H9 (cell line): ENCODE data around the gene KIF26B. TPM values are rescaled to one million over a fixed set of nuclear protein-coding genes. Genes with fewer than 3 reads are reported as not detected.

ENCODE experiments used
- DNase-seq: peaks from one replicate; pipeline ENCODE4 v3.0.0-alpha.2; 2017
- H2AFZ ChIP-seq: one replicate; pipeline ENCODE4 v1.6.1; 2013; ENCODE audit warnings: mild to moderate bottlenecking, low read length, control low read depth, moderate library complexity
- H2AK5ac ChIP-seq: 2 replicates; pipeline ENCODE4 v1.6.1; 2013; ENCODE audit warnings: low read length, control low read depth, mixed read lengths; ENCODE audit not compliant: insufficient read length
- H2BK120ac ChIP-seq: one replicate; pipeline ENCODE4 v1.6.1; 2013; ENCODE audit warnings: low read depth, mild to moderate bottlenecking, low read length, control low read depth, inconsistent platforms; ENCODE audit not compliant: poor library complexity, severe bottlenecking
- H2BK12ac ChIP-seq: 2 replicates; pipeline ENCODE4 v1.6.1; 2013; ENCODE audit warnings: low read length, control low read depth, mixed read lengths, low read depth; ENCODE audit not compliant: insufficient read length
- H2BK15ac ChIP-seq: 2 replicates; pipeline ENCODE4 v1.6.1; 2013; ENCODE audit warnings: low read depth, low read length, control low read depth
- H2BK20ac ChIP-seq: one replicate; pipeline ENCODE4 v1.6.1; 2013; ENCODE audit warnings: low read depth, mild to moderate bottlenecking, low read length, control low read depth, inconsistent platforms; ENCODE audit not compliant: poor library complexity, severe bottlenecking
- H2BK5ac ChIP-seq: 2 replicates; pipeline ENCODE4 v1.6.1; 2013; ENCODE audit warnings: low read length, control low read depth, mixed read lengths; ENCODE audit not compliant: insufficient read length
- H3K14ac ChIP-seq: 2 replicates; pipeline ENCODE4 v1.6.1; 2013; ENCODE audit warnings: low read length, control low read depth; ENCODE audit not compliant: insufficient read depth
- H3K18ac ChIP-seq: 2 replicates; pipeline ENCODE4 v1.6.1; 2013; ENCODE audit warnings: low read depth, mild to moderate bottlenecking, mixed read lengths, low read length, control low read depth; ENCODE audit not compliant: insufficient read length
- H3K23ac ChIP-seq: 2 replicates; pipeline ENCODE4 v1.6.1; 2013; ENCODE audit warnings: low read length, control low read depth, mixed read lengths, low read depth; ENCODE audit not compliant: insufficient read length
- H3K23me2 ChIP-seq: 2 replicates; pipeline ENCODE4 v1.6.1; 2013; ENCODE audit warnings: low read depth, mild to moderate bottlenecking, mixed read lengths, low read length, control low read depth; ENCODE audit not compliant: insufficient read length, poor library complexity, severe bottlenecking
- H3K27ac ChIP-seq: 2 replicates; pipeline ENCODE4 v1.5.1; 2013; ENCODE audit warnings: low read length, control low read depth, mixed read lengths, low read depth; ENCODE audit not compliant: insufficient read length
- H3K27me3 ChIP-seq: 2 replicates; pipeline ENCODE4 v1.6.1; 2013; ENCODE audit warnings: low read length, control low read depth, inconsistent platforms; ENCODE audit not compliant: insufficient read depth
- H3K4ac ChIP-seq: 2 replicates; pipeline ENCODE4 v1.6.1; 2013; ENCODE audit warnings: low read depth, mild to moderate bottlenecking, control low read depth, inconsistent platforms, low read length, moderate library complexity
- H3K4me1 ChIP-seq: 2 replicates; pipeline ENCODE4 v1.6.1; 2013; ENCODE audit warnings: low read length, control low read depth, inconsistent platforms; ENCODE audit not compliant: insufficient read depth
- H3K4me2 ChIP-seq: 2 replicates; pipeline ENCODE4 v1.6.1; 2013; ENCODE audit warnings: low read length, control low read depth, mixed read lengths; ENCODE audit not compliant: insufficient read length, insufficient read depth
- H3K56ac ChIP-seq: 2 replicates; pipeline ENCODE4 v1.6.1; 2013; ENCODE audit warnings: low read depth, mild to moderate bottlenecking, mixed read lengths, low read length, control low read depth; ENCODE audit not compliant: insufficient read length
- H3K79me1 ChIP-seq: 2 replicates; pipeline ENCODE4 v1.6.1; 2013; ENCODE audit warnings: low read depth, mild to moderate bottlenecking, moderate library complexity, low read length, control low read depth, inconsistent platforms; ENCODE audit not compliant: insufficient read depth, poor library complexity, severe bottlenecking
- H3K79me2 ChIP-seq: 2 replicates; pipeline ENCODE4 v1.6.1; 2013; ENCODE audit warnings: low read length, control low read depth, inconsistent platforms; ENCODE audit not compliant: insufficient read depth
- H3K9ac ChIP-seq: 2 replicates; pipeline ENCODE4 v1.6.1; 2013; ENCODE audit warnings: low read length, control low read depth, mixed read lengths; ENCODE audit not compliant: insufficient read length; ENCODE audit errors: extremely low read depth
- H3K9me3 ChIP-seq: one replicate; pipeline ENCODE4 v1.6.1; 2013; ENCODE audit warnings: low read depth, low read length, inconsistent platforms; ENCODE audit not compliant: control insufficient read depth
- H3T11ph ChIP-seq: one replicate; pipeline ENCODE4 v1.6.1; 2013; ENCODE audit warnings: mild to moderate bottlenecking, low read length, control low read depth, inconsistent platforms
- H4K20me1 ChIP-seq: one replicate; pipeline ENCODE4 v1.6.1; 2013; ENCODE audit not compliant: control insufficient read depth, insufficient read length, insufficient read depth
- H4K5ac ChIP-seq: 2 replicates; pipeline ENCODE4 v1.6.1; 2013; ENCODE audit warnings: low read depth, mild to moderate bottlenecking, mixed read lengths, low read length, control low read depth; ENCODE audit not compliant: insufficient read length
- H4K8ac ChIP-seq: replicated peaks from 2 replicates; pipeline ENCODE4 v1.6.1; 2013; ENCODE audit warnings: low read length, control low read depth, mixed read lengths, low read depth; ENCODE audit not compliant: insufficient read length
- H4K91ac ChIP-seq: 2 replicates; pipeline ENCODE4 v1.6.1; 2013; ENCODE audit warnings: low read depth, mild to moderate bottlenecking, moderate library complexity, mixed read lengths, low read length, control low read depth; ENCODE audit not compliant: insufficient read length
- H3K27ac Mint-ChIP-seq, 3 experiments: 2 replicates in 2 of 3; 3 replicates in 1 of 3; pipeline ENCODE4 v1.8.0; 2020 to 2021; ENCODE audit warnings: mixed read lengths in 3 of 3, mild to moderate bottlenecking in 1 of 3, moderate library complexity in 1 of 3
- H3K27me3 Mint-ChIP-seq: 2 replicates; pipeline ENCODE4 v1.8.0; 2021; ENCODE audit warnings: low read depth, mild to moderate bottlenecking, moderate library complexity, mixed read lengths
- H3K36me3 Mint-ChIP-seq, 3 experiments: 2 replicates in 2 of 3; 3 replicates in 1 of 3; pipeline ENCODE4 v1.8.0; 2020 to 2021; ENCODE audit warnings: low read depth in 3 of 3, mixed read lengths in 3 of 3; ENCODE audit not compliant: insufficient read depth in 1 of 3
- H3K4me1 Mint-ChIP-seq, 2 experiments: 2 replicates each; pipeline ENCODE4 v1.8.0; 2020; ENCODE audit warnings: mixed read lengths in 2 of 2
- H3K4me3 Mint-ChIP-seq, 2 experiments: 2 replicates in 1 of 2; 3 replicates in 1 of 2; pipeline ENCODE4 v1.8.0; 2020 to 2021; ENCODE audit warnings: mild to moderate bottlenecking in 2 of 2, mixed read lengths in 2 of 2, moderate library complexity in 1 of 2
- H3K9me3 Mint-ChIP-seq, 2 experiments: 2 replicates in 1 of 2; 3 replicates in 1 of 2; pipeline ENCODE4 v1.8.0; 2020; ENCODE audit warnings: mild to moderate bottlenecking in 2 of 2, mixed read lengths in 2 of 2, moderate library complexity in 1 of 2
- WGBS: extraction: QIAGEN DNeasy Blood & Tissue Kit; methylation state at CpG from one replicate; pipeline ENCODE4 v1.1.7; 2013; ENCODE audit warnings: missing lambda C conversion rate, low lambda C conversion rate, mixed read lengths; ENCODE audit not compliant: insufficient read length; ENCODE audit errors: extremely low coverage; 5-methylcytosine and 5-hydroxymethylcytosine counted together
- total RNA-seq: library from RNA; stranded (reverse); gene quantifications from 2 replicates; pipeline ENCODE4 v1.2.1, GENCODE V29; 2021
- TF ChIP-seq, protein P1 (sequence below): fragments of 200-600 bp; sonication (generic); conservative IDR thresholded peaks from 3 replicates; pipeline ENCODE4 v1.8.0; 2021; ENCODE audit warnings: antibody characterized with exemption, mild to moderate bottlenecking

KIF26B gene
- total RNA-seq, 1 experiment from 2014 or later: 0.13 TPM

DNA sequence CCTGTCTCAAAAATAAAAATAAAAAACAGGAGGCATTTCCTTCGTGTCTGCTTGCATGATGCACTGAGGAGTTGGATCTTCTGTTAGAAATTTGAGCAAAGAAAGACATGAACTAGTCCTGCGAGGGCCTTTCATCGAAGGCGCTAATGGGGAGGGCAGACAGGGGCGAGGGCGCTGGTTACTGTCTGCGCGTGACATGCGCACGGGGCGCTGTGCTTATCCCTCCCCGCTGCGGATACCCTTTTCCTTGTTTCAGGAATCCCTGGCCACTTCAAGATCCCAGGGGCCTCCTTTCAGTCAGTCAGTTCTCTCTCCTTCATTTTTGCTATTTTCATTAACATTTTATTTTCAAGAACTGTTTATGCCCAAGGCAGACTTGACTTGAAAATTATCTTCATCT lies 545.8 kb downstream of the KIF26B start:
- no peak overlapping the region for H3K4me3 Mint-ChIP-seq
- H3K4me1 ChIP-seq: no peaks in the 10 kb centered on the region
- no peak overlapping the region for H3K4ac ChIP-seq

More for the DNA sequence above, 545.8 kb downstream of the KIF26B start:
- no CpG with 5 or more reads among the region's 13 CpGs for WGBS
- Histone ChIP-seq H2AK5ac (no peak overlapping the region), H3K4me2 (no peak overlapping the region), H3K23ac (no peak overlapping the region), H3K23me2 (no peaks in the 10 kb centered on the region), H4K8ac (no peak overlapping the region), H2BK5ac (no peak overlapping the region), H4K20me1 (no peaks in the 10 kb centered on the region), H3K9me3 (no peaks in the 10 kb centered on the region), H3K18ac (no peak overlapping the region), H3K27me3 (no peaks in the 10 kb centered on the region), H2BK20ac (no peak overlapping the region), H3K79me2 (no peaks in the 10 kb centered on the region), H2BK12ac (no peak overlapping the region), H3K27ac (no peak overlapping the region), H2BK120ac (no peak overlapping the region), H3K9ac (no peak overlapping the region), H2BK15ac (no peak overlapping the region), H4K91ac (no peak overlapping the region), H2AFZ (no peak overlapping the region), H4K5ac (no peak overlapping the region), H3K79me1 (no peaks in the 10 kb centered on the region), H3K14ac (no peak overlapping the region), H3T11ph (no peak overlapping the region), H3K56ac (no peak overlapping the region)
- H3K9me3 Mint-ChIP-seq: no peaks in the 10 kb centered on the region; a peak in 1 of 5 replicates
- peaks cover 6% of the 10 kb centered on the region in 2 experiments for H3K4me1 Mint-ChIP-seq
- DNase-seq: no peak
- peaks cover 1% of the 10 kb centered on the region for H3K27me3 Mint-ChIP-seq
- TF ChIP-seq, protein P1, sequence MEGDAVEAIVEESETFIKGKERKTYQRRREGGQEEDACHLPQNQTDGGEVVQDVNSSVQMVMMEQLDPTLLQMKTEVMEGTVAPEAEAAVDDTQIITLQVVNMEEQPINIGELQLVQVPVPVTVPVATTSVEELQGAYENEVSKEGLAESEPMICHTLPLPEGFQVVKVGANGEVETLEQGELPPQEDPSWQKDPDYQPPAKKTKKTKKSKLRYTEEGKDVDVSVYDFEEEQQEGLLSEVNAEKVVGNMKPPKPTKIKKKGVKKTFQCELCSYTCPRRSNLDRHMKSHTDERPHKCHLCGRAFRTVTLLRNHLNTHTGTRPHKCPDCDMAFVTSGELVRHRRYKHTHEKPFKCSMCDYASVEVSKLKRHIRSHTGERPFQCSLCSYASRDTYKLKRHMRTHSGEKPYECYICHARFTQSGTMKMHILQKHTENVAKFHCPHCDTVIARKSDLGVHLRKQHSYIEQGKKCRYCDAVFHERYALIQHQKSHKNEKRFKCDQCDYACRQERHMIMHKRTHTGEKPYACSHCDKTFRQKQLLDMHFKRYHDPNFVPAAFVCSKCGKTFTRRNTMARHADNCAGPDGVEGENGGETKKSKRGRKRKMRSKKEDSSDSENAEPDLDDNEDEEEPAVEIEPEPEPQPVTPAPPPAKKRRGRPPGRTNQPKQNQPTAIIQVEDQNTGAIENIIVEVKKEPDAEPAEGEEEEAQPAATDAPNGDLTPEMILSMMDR: no peak
- H3K36me3 Mint-ChIP-seq: no peaks in the 10 kb centered on the region; a peak in 1 of 7 replicates
- H3K27ac Mint-ChIP-seq: no peak overlapping the region
